Fibroblast of the aortic adventitia (primary cell): Measurements from ENCODE around the gene MALT1. TPM values are rescaled to one million over a fixed set of nuclear protein-coding genes. Genes with fewer than 3 reads are reported as not detected.
A peak's percentile ranks its signal among the peaks of the same experiment; 100 is the strongest.
"Not testable (repeated sequence)": the region's sequence is repeated elsewhere in the genome, so short reads cannot be mapped to it uniquely, and the experiment has no call there.

ENCODE experiments used
- DNase-seq: peaks from one replicate; pipeline ENCODE4 v3.0.0-alpha.2; 2010; ENCODE audit warnings: low read depth
- H3K4me3 ChIP-seq: 2 replicates; pipeline ENCODE4 v1.5.1; 2011; ENCODE audit warnings: low read depth, mild to moderate bottlenecking, control low read depth, low read length, moderate library complexity
- CTCF ChIP-seq: IDR thresholded peaks from 2 replicates; pipeline ENCODE4 v1.5.1; 2011; ENCODE audit warnings: mild to moderate bottlenecking, low read length, control low read depth, inconsistent platforms; ENCODE audit not compliant: insufficient read depth
- total RNA-seq: library from RNA; depleted of rRNA; stranded (reverse); fragments of >200 nt; gene quantifications from 2 replicates; pipeline ENCODE4 v1.2.3, GENCODE V29; 2012; ENCODE audit warnings: low replicate concordance

MALT1 gene
- total RNA-seq, 1 donor = 18.3 TPM

- no peak overlapping the region for H3K4me3 ChIP-seq
- no peak for TF ChIP-seq CTCF
- no peak for DNase-seq
These were observed 30.8 kb upstream of the MALT1 start for GRCh38 chr18:58640428-58640805.

GRCh38 chr18:58640891-58641610, 30.2 kb upstream of the MALT1 start:
- no peak overlapping the region for H3K4me3 ChIP-seq
- DNase-seq = no peak
- no peak for TF ChIP-seq CTCF

DNA sequence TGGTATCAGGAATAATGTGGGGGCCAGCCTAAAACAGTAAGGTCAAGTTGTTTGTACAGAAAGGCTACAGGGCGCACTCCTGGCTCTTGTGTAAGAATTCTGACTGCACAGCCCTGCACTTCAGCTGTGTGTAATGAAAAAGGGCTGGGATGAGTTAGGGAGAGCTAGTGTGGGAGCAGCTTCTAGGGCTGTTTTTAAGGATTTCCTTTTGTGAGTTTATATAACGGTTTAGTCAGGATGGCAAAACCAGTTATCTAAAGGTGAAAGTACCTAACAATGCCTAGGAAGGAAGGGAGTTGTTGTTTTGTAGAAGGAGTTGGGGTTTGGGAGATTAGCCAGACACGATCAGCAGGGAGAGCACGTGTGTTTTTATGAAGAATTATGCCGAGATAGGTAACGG, 27.7 kb upstream of the MALT1 start:
- not testable (repeated sequence) for H3K4me3 ChIP-seq, DNase-seq

- no peak for TF ChIP-seq CTCF
- peak; percentile 65 for DNase-seq
These were observed 25.9 kb upstream of the MALT1 start for GRCh38 chr18:58645398-58645797.

DNA sequence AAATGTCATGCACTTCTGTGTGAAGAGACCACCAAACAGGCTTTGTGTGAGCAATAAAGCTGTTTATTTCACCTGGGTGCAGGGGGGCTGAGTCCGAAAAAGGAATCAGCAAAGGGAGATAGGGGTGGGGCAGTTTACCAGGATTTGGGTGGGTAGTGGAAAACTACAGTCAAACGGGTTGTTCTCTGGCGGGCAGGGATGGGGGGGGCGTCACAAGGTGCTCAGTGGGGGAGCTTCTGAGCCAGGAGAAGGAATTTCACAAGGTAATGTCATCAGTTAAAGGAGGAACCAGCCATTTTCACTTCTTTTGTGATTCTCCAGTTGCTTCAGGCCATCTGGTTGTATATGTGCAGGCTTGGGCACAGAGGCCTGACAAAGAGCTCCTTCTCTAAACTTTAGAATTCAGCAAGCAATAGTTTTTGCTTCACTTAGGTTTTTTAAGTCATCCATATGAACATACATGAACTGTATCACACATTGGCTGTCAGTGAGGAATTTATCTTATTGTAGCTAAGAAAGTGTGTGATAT, 24.9 kb upstream of the MALT1 start:
- DNase-seq = no peak
- H3K4me3 ChIP-seq = no peak overlapping the region
- no peak for TF ChIP-seq CTCF

More at GRCh38 chr18:58645398-58645797, 25.9 kb upstream of the MALT1 start:
- no peak overlapping the region for H3K4me3 ChIP-seq

DNA sequence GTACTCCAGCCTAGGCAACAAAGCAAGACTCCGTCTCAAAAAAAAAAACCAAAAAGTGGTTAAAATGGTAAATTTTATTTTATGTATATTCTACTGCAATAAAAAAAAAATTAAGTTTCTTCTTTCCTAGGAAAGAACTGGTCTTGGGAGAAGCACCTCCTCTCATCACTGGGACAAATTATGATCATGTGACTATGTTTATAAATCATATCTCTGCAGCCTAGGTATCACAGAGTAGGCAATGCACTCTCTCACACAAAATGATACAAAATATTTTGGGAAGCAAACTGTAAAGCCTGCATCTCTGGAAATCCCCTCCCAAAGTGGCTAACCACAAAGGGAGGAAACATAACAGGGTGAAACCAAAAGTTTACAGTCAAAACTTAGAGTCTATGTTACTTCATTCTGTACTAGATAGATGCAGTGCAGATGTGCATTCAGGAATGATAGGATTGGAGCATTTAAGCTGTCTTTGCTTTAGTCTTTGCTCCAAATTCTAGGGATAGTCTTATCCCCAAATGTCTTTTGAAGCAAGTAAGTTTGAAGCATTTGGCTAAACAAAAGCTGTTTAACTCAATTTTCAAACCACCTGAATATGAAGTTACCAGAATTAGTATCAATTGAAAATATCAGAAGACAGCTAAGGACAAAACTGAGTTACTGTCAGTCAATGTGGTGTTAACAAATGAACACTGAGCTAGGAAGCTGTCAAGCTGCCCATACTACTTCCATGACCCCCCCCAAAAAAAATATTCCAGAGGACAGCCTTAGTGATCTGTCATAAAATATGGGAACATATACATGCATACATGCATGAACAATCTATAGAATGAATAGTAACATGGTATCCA, 21.1 kb upstream of the MALT1 start:
- peak; percentile 43 for DNase-seq
- no peak overlapping the region for H3K4me3 ChIP-seq
- no peak for TF ChIP-seq CTCF

- H3K4me3 ChIP-seq, DNase-seq: not testable (repeated sequence)
These were observed 20.4 kb upstream of the MALT1 start for GRCh38 chr18:58650830-58651229.

- not testable (repeated sequence) for DNase-seq, H3K4me3 ChIP-seq
These were observed 18.0 kb upstream of the MALT1 start for GRCh38 chr18:58653144-58653722.
